Left cardiac atrium (tissue), 2 donors: ENCODE measurements around the gene SMTN. TPM values are rescaled to one million over a fixed set of nuclear protein-coding genes. Genes with fewer than 3 reads are reported as not detected.

Experiments
- total RNA-seq, 2 donors: library from RNA; stranded (reverse); fragmentation: NEBNext Ultra II Directional; extraction: Animal tissue kit (Norgen Biotek cat#: 25700); gene quantifications; one replicate each; pipeline ENCODE4 v1.2.1, GENCODE V29; 2021
- donor health status: DM: no; HTN: yes; CAD: no; lungs with severe emphysema.
- donor health status: DM: yes; HTN: yes; CAD: no.

The SMTN gene
- total RNA-seq, 2 donors from 2014 or later = 142 to 150 TPM

Other genes with a start within 250 kb of the SMTN start
- 10 to 100 TPM; 19.2 to 24.1 TPM for gene MORC2, start 112.5 kb upstream of the SMTN start, total RNA-seq
- gene TUG1, start 112.1 kb upstream of the SMTN start, total RNA-seq = 10 to 100 TPM; 37.7 to 51.3 TPM
- gene SELENOM, start 26.2 kb downstream of the SMTN start, total RNA-seq = 100 to 1,000 TPM; 118 to 145 TPM
- 10 to 100 TPM; 13.3 to 26.4 TPM for gene INPP5J, start 41.6 kb downstream of the SMTN start, total RNA-seq
- gene PLA2G3, start 59.2 kb downstream of the SMTN start, total RNA-seq = not detected
- 10 to 100 TPM; 20.2 to 24.4 TPM for gene RNF185, start 78.9 kb downstream of the SMTN start, total RNA-seq
- gene LIMK2, start 131.0 kb downstream of the SMTN start, total RNA-seq = 10 to 100 TPM; 10.2 to 18.5 TPM
- 10 to 100 TPM in 1 of 2 donors, 1 to 10 TPM in 1; 5.2 to 15.6 TPM for gene PIK3IP1, start 211.2 kb downstream of the SMTN start, total RNA-seq